CD14-positive monocyte (primary cell): ENCODE results near the gene NAA38. TPM values are rescaled to one million over a fixed set of nuclear protein-coding genes. Genes with fewer than 3 reads are reported as not detected.

ENCODE experiments used
- DNase-seq, 3 donors: peaks; one replicate each; pipeline ENCODE4 v3.0.0-alpha.2; 2011 to 2022
- H2AFZ ChIP-seq: 2 replicates; pipeline ENCODE4 v1.6.0; 2012; ENCODE audit warnings: mild to moderate bottlenecking, low read depth, low read length, inconsistent platforms; ENCODE audit not compliant: insufficient read depth, poor library complexity, severe bottlenecking
- H3K27ac ChIP-seq, 2 donors: 1 replicate in 1 of 2; 2 replicates in 1 of 2; pipeline ENCODE4 v1.5.1; 2012 to 2013; ENCODE audit warnings: low read length in 2 of 2, control low read depth in 1 of 2, inconsistent platforms in 1 of 2, low read depth in 1 of 2, mild to moderate bottlenecking in 1 of 2
- H3K27me3 ChIP-seq, 2 donors: one replicate each; pipeline versions ENCODE4 v1.6.0 to v1.6.1; 2011 to 2013; ENCODE audit warnings: low read length in 2 of 2; ENCODE audit not compliant: control insufficient read depth in 2 of 2, insufficient read depth in 2 of 2
- H3K36me3 ChIP-seq, 2 donors: replicated peaks in 1 of 2; 1 replicate in 1 of 2; 2 replicates in 1 of 2; pipeline versions ENCODE4 v1.5.1 to v1.6.1; 2012 to 2013; ENCODE audit warnings: low read length in 2 of 2, control low read depth in 1 of 2, inconsistent platforms in 1 of 2, mild to moderate bottlenecking in 1 of 2; ENCODE audit not compliant: insufficient read depth in 2 of 2, control insufficient read depth in 1 of 2
- H3K4me1 ChIP-seq, 2 donors: 1 replicate in 1 of 2; 2 replicates in 1 of 2; pipeline versions ENCODE4 v1.5.1 to v1.6.1; 2012 to 2013; ENCODE audit warnings: low read length in 2 of 2, control low read depth in 1 of 2, inconsistent platforms in 1 of 2, mild to moderate bottlenecking in 1 of 2, moderate library complexity in 1 of 2; ENCODE audit not compliant: insufficient read depth in 2 of 2, control insufficient read depth in 1 of 2
- H3K4me2 ChIP-seq: replicated peaks from 2 replicates; pipeline ENCODE3; 2012; ENCODE audit warnings: low read length, moderate library complexity, mild to moderate bottlenecking; ENCODE audit not compliant: poor library complexity, severe bottlenecking; ENCODE audit errors: extremely low read depth
- H3K4me3 ChIP-seq, 3 experiments: fragments of 200-600 bp in 1 of 3; sonication (generic) in 1 of 3; replicated peaks in 1 of 3; 1 replicate in 2 of 3; 2 replicates in 1 of 3; pipeline ENCODE4 v1.5.1; 2011 to 2013; ENCODE audit warnings: low read length in 3 of 3, mild to moderate bottlenecking in 3 of 3, control low read depth in 2 of 3, low read depth in 2 of 3, inconsistent platforms in 1 of 3, moderate library complexity in 1 of 3
- H3K79me2 ChIP-seq: 2 replicates; pipeline ENCODE4 v1.6.0; 2012; ENCODE audit warnings: mild to moderate bottlenecking, control low read depth, inconsistent platforms, low read length, moderate library complexity; ENCODE audit not compliant: insufficient read depth
- H3K9ac ChIP-seq: 2 replicates; pipeline ENCODE4 v1.6.0; 2017; ENCODE audit warnings: low read length, mild to moderate bottlenecking; ENCODE audit not compliant: insufficient read depth, poor library complexity, severe bottlenecking
- H3K9me3 ChIP-seq, 2 donors: replicated peaks in 1 of 2; 1 replicate in 1 of 2; 2 replicates in 1 of 2; pipeline versions ENCODE4 v1.5.1 to v1.6.1; 2012 to 2013; ENCODE audit warnings: low read length in 2 of 2, control low read depth in 1 of 2; ENCODE audit not compliant: control insufficient read depth in 1 of 2, insufficient read depth in 1 of 2
- H4K20me1 ChIP-seq: 2 replicates; pipeline ENCODE4 v1.6.0; 2012; ENCODE audit warnings: mild to moderate bottlenecking, low read length, control low read depth, moderate library complexity; ENCODE audit not compliant: insufficient read depth
- H3K27ac Mint-ChIP-seq, 7 donors: one replicate each; pipeline ENCODE4 v1.8.0; 2020; ENCODE audit warnings: mild to moderate bottlenecking in 7 of 7, mixed read lengths in 7 of 7, moderate library complexity in 6 of 7, inconsistent platforms in 2 of 7
- H3K27me3 Mint-ChIP-seq, 3 donors: one replicate each; pipeline ENCODE4 v1.8.0; 2021 to 2022; ENCODE audit warnings: low read depth in 3 of 3, mild to moderate bottlenecking in 3 of 3, mixed read lengths in 3 of 3, moderate library complexity in 3 of 3, inconsistent platforms in 1 of 3
- H3K36me3 Mint-ChIP-seq, 2 donors: one replicate each; pipeline ENCODE4 v1.8.0; 2020; ENCODE audit warnings: mixed read lengths in 2 of 2, inconsistent platforms in 1 of 2, mild to moderate bottlenecking in 1 of 2
- H3K4me1 Mint-ChIP-seq: one replicate; pipeline ENCODE4 v1.8.0; 2020; ENCODE audit warnings: mild to moderate bottlenecking, mixed read lengths
- H3K4me3 Mint-ChIP-seq, 2 donors: one replicate each; pipeline ENCODE4 v1.8.0; 2020; ENCODE audit warnings: mild to moderate bottlenecking in 2 of 2, mixed read lengths in 2 of 2, moderate library complexity in 1 of 2
- H3K9me3 Mint-ChIP-seq, 7 donors: one replicate each; pipeline ENCODE4 v1.8.0; 2020 to 2022; ENCODE audit warnings: mixed read lengths in 7 of 7, mild to moderate bottlenecking in 6 of 7, moderate library complexity in 6 of 7, inconsistent platforms in 2 of 7
- WGBS: methylation state at CpG from one replicate; pipeline ENCODE4 v1.1.5; 2013; ENCODE audit warnings: missing lambda C conversion rate; ENCODE audit not compliant: insufficient coverage; 5-methylcytosine and 5-hydroxymethylcytosine counted together
- intact Hi-C, 2 donors: fragments of 100-400 bp; cut with micrococcal nuclease; formaldehyde crosslinking; loops; one replicate each; pipeline versions ENCODE4 v1.15.0 to v1.15.1; 2023
- polyA plus RNA-seq, 3 donors: library from polyadenylated mRNA; depleted of rRNA in 1 of 3; unstranded in 2 of 3; stranded (reverse) in 1 of 3; fragments of 300-500 nt in 2 of 3; fragments of >200 nt in 1 of 3; fragmentation: Illumina TruSeq in 2 of 3; gene quantifications; 1 replicate in 2 of 3; 2 replicates in 1 of 3; pipeline ENCODE4 v1.2.3, GENCODE V29; 2012 to 2021
- TF ChIP-seq, protein P1 (sequence below): fragments of 200-600 bp; IDR thresholded peaks from one replicate; pipeline ENCODE4 v1.8.0; 2022; ENCODE audit warnings: antibody characterized with exemption, mild to moderate bottlenecking

NAA38 gene
- polyA plus RNA-seq, 3 donors = 63.8 to 197 (median 148) TPM

DNA sequence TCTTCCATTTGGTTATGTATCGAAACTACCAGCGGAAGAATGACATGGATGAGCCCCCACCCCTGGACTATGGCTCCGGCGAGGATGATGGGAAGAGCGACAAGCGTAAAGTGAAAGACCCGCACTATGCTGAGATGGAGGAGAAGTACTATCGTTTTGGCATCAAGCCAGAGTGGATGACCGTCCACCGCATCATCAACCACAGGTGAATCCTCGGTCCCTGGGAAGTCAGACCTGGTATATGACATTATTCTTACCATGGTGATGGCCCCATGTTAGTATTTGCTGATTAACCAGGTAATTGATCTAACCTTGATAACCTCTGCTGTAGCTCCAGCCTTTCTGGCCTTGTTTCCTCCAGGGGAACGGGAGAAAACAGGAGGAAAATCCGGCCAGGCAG lies 39.7 kb upstream of the NAA38 start:
- no peaks in the 10 kb centered on the region for H3K9me3 Mint-ChIP-seq
- Histone ChIP-seq H3K36me3 (peaks cover 68 to 93% of the 10 kb centered on the region in 2 donors), H3K79me2 (peaks cover 14% of the 10 kb centered on the region), H3K27ac (peak overlapping the region in 1 of 2 donors; percentile 18), H3K4me2 (no peak overlapping the region), H3K27me3 (no peaks in the 10 kb centered on the region), H4K20me1 (no peaks in the 10 kb centered on the region), H2AFZ (no peak overlapping the region), H3K9me3 (no peaks in the 10 kb centered on the region), H3K4me3 (no peak overlapping the region), H3K4me1 (peaks cover 2 to 5% of the 10 kb centered on the region in 2 donors), H3K9ac (no peak overlapping the region)
- H3K4me1 Mint-ChIP-seq = peaks cover 9% of the 10 kb centered on the region
- peak overlapping the region in 3 of 7 donors; percentile 16 to 59 (median 22) for H3K27ac Mint-ChIP-seq
- no peak overlapping the region for H3K4me3 Mint-ChIP-seq
- peaks cover 0 to 3% (median 2%) of the 10 kb centered on the region in 3 donors for H3K27me3 Mint-ChIP-seq
- TF ChIP-seq, protein P1, sequence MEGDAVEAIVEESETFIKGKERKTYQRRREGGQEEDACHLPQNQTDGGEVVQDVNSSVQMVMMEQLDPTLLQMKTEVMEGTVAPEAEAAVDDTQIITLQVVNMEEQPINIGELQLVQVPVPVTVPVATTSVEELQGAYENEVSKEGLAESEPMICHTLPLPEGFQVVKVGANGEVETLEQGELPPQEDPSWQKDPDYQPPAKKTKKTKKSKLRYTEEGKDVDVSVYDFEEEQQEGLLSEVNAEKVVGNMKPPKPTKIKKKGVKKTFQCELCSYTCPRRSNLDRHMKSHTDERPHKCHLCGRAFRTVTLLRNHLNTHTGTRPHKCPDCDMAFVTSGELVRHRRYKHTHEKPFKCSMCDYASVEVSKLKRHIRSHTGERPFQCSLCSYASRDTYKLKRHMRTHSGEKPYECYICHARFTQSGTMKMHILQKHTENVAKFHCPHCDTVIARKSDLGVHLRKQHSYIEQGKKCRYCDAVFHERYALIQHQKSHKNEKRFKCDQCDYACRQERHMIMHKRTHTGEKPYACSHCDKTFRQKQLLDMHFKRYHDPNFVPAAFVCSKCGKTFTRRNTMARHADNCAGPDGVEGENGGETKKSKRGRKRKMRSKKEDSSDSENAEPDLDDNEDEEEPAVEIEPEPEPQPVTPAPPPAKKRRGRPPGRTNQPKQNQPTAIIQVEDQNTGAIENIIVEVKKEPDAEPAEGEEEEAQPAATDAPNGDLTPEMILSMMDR = no peak
- WGBS = 97% methylated on average over 13 of the region's 13 CpGs
- DNase-seq = no peak
- intact Hi-C loops = loop anchor here (2.0 to 5.0 kb wide), 5 partner anchors 34 to 160 kb away; no protein-coding TSS in a partner anchor
- peaks cover 86 to 91% of the 10 kb centered on the region in 2 donors for H3K36me3 Mint-ChIP-seq

DNA sequence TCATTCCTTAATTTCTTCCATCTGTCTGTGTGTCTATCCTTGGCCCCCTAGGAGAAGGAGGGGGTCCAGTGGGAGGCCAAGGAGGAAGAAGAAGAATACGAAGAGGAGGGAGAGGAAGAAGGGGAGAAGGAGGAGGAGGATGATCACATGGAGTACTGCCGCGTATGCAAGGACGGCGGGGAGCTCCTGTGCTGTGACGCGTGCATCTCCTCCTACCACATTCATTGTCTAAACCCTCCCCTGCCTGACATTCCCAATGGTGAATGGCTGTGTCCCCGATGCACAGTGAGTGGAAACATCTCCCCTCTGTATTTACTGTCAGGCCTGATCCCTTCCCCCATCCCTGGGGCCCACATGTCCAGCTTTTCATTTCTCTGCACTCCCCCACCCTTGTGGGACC lies 37.5 kb upstream of the NAA38 start:
- Histone ChIP-seq H3K4me1 (peaks cover 15 to 18% of the 10 kb centered on the region in 2 donors), H3K9ac (no peak overlapping the region), H3K27me3 (no peaks in the 10 kb centered on the region), H3K36me3 (peaks cover 61 to 92% of the 10 kb centered on the region in 2 donors), H3K4me3 (no peak overlapping the region), H4K20me1 (no peaks in the 10 kb centered on the region), H3K79me2 (peaks cover 34% of the 10 kb centered on the region), H3K27ac (no peak overlapping the region), H3K9me3 (no peaks in the 10 kb centered on the region), H3K4me2 (no peak overlapping the region), H2AFZ (no peak overlapping the region)
- Mint-ChIP-seq H3K27ac (peak overlapping the region in 3 of 7 donors; percentile 28 to 72 (median 37)), H3K9me3 (no peaks in the 10 kb centered on the region), H3K36me3 (peaks cover 83 to 89% of the 10 kb centered on the region in 2 donors), H3K27me3 (peaks cover 0 to 2% (median 1%) of the 10 kb centered on the region in 3 donors), H3K4me3 (peak overlapping the region in 1 of 2 donors; percentile 21), H3K4me1 (peaks cover 15% of the 10 kb centered on the region)
- WGBS = 100% methylated on average over 1 of the region's 8 CpGs
- intact Hi-C loops = loop anchor here (5.0 kb wide), 4 partner anchors 33 to 158 kb away; no protein-coding TSS in a partner anchor
- TF ChIP-seq, protein P1 = no peak
- DNase-seq = no peak
